ENCODE measurements around the gene TERT. TPM values are rescaled to one million over a fixed set of nuclear protein-coding genes. Genes with fewer than 3 reads are reported as not detected.

Gene TERT
- total and polyA plus RNA-seq, 2 donors (not counting 1 experiment from before 2014, with no cell fraction given): 0.24 to 0.39 TPM

DNA sequence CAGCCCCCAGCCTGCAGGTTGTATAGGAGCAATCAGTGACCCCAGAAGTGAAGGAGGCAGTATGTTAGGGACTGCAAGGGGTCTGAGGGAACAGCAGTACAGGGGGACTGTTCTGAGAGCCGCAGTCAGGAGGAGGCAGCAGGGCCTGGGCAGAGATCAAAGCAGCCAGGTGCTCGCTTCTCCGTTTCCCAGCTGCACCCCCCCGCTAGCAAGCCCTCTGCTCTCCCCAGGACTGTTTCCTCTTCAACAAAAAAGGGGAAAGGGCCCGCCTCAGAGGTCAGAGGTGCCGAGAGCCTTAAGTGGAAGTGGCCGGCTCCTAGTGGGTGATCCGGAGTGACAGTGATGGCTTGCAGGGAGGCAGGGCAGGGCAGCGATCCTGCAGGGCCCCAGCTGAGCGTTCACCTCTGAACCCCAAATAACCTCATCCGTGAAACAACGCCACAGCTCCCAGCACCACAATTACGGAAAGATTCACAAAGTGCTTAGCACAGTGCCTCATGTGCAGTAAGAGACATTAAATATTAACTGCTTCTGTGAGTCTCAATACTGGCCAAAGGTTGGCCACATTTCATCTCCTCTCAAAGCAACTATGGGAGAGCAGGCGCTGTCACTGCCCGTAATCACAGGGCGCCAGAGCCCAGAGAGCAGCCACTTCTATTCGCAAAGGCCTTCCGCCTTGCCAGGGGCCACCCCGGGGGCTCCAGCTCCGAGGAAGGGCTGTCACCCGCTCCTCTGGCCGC, 42.1 kb upstream of the TERT start:
- ATAC-seq (ENCODE audit: low read depth) (no peak), DNase-seq (no peak)
- Histone ChIP-seq H3K4me3 (ENCODE audit: control extremely low read depth in 1 of 5, extremely low read depth in 1 of 5, insufficient read depth in 1 of 5, low read depth in 2 of 5, low read length in 4 of 5) (no peak overlapping the region), H3K4me1 (ENCODE audit: control insufficient read depth in 2 of 2, insufficient read depth in 2 of 2, low read length in 2 of 2) (peaks cover 0 to 18% of the 10 kb centered on the region in 2 donors), H3K4me2 (replicated peaks; ENCODE audit: low read depth, low read length, poor library complexity, severe bottlenecking) (no peak overlapping the region), H3K9me3 (ENCODE audit: control extremely low read depth in 1 of 3, control insufficient read depth in 2 of 3, insufficient read depth in 1 of 3, low read length in 2 of 3) (no peaks in the 10 kb centered on the region), H3K27ac (ENCODE audit: low read length in 2 of 2) (no peak overlapping the region), H3K9ac (ENCODE audit: low read length) (no peak overlapping the region), H4K20me1 (ENCODE audit: control insufficient read depth, insufficient read depth, low read length, poor library complexity, severe bottlenecking) (peaks cover 63% of the 10 kb centered on the region), H3K27me3 (replicated peaks in 1 of 4; ENCODE audit: control extremely low read depth in 1 of 4, control insufficient read depth in 3 of 4, insufficient read depth in 4 of 4, low read length in 3 of 4) (no peaks in the 10 kb centered on the region), H3K79me2 (ENCODE audit: control insufficient read depth, insufficient read depth, low read length) (peaks cover 55% of the 10 kb centered on the region), H2AFZ (ENCODE audit: insufficient read depth, low read depth, low read length, poor library complexity, severe bottlenecking) (no peak overlapping the region), H3K36me3 (replicated peaks in 1 of 2; ENCODE audit: control extremely low read depth in 1 of 2, control insufficient read depth in 1 of 2, extremely low read depth in 1 of 2, insufficient read depth in 2 of 2, low read length in 1 of 2) (peaks cover 0 to 89% of the 10 kb centered on the region in 2 experiments)
- WGBS (ENCODE audit: insufficient coverage): 99% methylated on average over 15 of the region's 22 CpGs
- ChIA-PET CTCF (interaction anchor here (0.6 to 1.7 kb wide), 3 partner anchors 43 to 308 kb away, joined by 3 to 6 read pairs (median 3); no protein-coding TSS in a partner anchor), POLR2A (no interaction called here)
- H3K27me3 Mint-ChIP-seq: no peaks in the 10 kb centered on the region
- H3K27ac Mint-ChIP-seq: no peak overlapping the region
- TF ChIP-seq EZH2 (IDR thresholded peaks at IDR 0.05; ENCODE audit: borderline replicate concordance, insufficient read depth, low read depth, low read length, poor library complexity, severe bottlenecking): no peak
- TF ChIP-seq, protein P1, sequence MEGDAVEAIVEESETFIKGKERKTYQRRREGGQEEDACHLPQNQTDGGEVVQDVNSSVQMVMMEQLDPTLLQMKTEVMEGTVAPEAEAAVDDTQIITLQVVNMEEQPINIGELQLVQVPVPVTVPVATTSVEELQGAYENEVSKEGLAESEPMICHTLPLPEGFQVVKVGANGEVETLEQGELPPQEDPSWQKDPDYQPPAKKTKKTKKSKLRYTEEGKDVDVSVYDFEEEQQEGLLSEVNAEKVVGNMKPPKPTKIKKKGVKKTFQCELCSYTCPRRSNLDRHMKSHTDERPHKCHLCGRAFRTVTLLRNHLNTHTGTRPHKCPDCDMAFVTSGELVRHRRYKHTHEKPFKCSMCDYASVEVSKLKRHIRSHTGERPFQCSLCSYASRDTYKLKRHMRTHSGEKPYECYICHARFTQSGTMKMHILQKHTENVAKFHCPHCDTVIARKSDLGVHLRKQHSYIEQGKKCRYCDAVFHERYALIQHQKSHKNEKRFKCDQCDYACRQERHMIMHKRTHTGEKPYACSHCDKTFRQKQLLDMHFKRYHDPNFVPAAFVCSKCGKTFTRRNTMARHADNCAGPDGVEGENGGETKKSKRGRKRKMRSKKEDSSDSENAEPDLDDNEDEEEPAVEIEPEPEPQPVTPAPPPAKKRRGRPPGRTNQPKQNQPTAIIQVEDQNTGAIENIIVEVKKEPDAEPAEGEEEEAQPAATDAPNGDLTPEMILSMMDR (IDR thresholded peaks at IDR 0.05): no peak
- H3K4me1 Mint-ChIP-seq: peaks cover 14% of the 10 kb centered on the region
- intact Hi-C loops (cut with micrococcal nuclease): no loop called here
- H3K4me3 Mint-ChIP-seq: no peak overlapping the region
- no peaks in the 10 kb centered on the region for H3K9me3 Mint-ChIP-seq (ENCODE audit: insufficient read depth)

DNA sequence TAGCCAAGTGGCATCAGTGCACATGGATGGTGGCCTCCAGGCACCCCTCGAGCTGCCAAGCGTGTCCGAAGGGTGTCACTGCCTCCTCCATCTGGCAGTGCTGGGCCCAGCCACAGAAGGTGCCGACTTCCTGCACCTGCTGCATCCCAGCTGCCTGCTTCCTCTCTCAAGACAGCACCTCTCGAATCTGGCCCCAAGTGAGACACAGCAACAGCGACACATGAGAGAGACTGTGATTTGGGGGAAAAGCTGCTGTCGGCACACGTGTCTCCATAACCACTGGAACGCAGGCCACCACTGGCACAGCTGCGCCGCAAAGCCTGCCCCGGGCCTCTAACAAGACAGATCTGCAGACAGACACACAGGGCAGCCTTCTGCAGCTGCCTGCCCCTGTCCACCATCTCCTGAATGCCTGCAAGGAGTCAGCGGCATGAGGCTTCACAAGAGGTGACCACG, 41.3 kb upstream of the TERT start:
- no peak overlapping the region for H3K27ac ChIP-seq (ENCODE audit: low read length in 2 of 2)
- H3K4me1 ChIP-seq (ENCODE audit: control insufficient read depth in 2 of 2, insufficient read depth in 2 of 2, low read length in 2 of 2): peaks cover 0 to 13% of the 10 kb centered on the region in 2 donors
- H3K27me3 Mint-ChIP-seq: no peaks in the 10 kb centered on the region
- no peak overlapping the region for H3K4me3 Mint-ChIP-seq
- DNase-seq: peak; percentile 44
- ATAC-seq (ENCODE audit: low read depth): no peak
- peaks cover 9% of the 10 kb centered on the region for H3K4me1 Mint-ChIP-seq
- intact Hi-C loops (cut with micrococcal nuclease): no loop called here
- CTCF ChIA-PET: interaction anchor here (1.7 kb wide), 1 partner anchor 43 kb away, joined by 6 read pairs; no protein-coding TSS in a partner anchor
- 62% methylated on average over 14 of the region's 14 CpGs for WGBS (ENCODE audit: insufficient coverage)
- no peak overlapping the region for H2AFZ ChIP-seq (ENCODE audit: insufficient read depth, low read depth, low read length, poor library complexity, severe bottlenecking)
- H3K4me2 ChIP-seq (replicated peaks; ENCODE audit: low read depth, low read length, poor library complexity, severe bottlenecking): no peak overlapping the region
- no peak overlapping the region for H3K4me3 ChIP-seq (ENCODE audit: control extremely low read depth in 1 of 5, extremely low read depth in 1 of 5, insufficient read depth in 1 of 5, low read depth in 2 of 5, low read length in 4 of 5)
- H4K20me1 ChIP-seq (ENCODE audit: control insufficient read depth, insufficient read depth, low read length, poor library complexity, severe bottlenecking): peaks cover 70% of the 10 kb centered on the region
- peaks cover 47% of the 10 kb centered on the region for H3K79me2 ChIP-seq (ENCODE audit: control insufficient read depth, insufficient read depth, low read length)
- H3K9me3 Mint-ChIP-seq (ENCODE audit: insufficient read depth): no peaks in the 10 kb centered on the region
- no peaks in the 10 kb centered on the region for H3K27me3 ChIP-seq (replicated peaks in 1 of 4; ENCODE audit: control extremely low read depth in 1 of 4, control insufficient read depth in 3 of 4, insufficient read depth in 4 of 4, low read length in 3 of 4)
- POLR2A ChIA-PET: no interaction called here
- no peak overlapping the region for H3K9ac ChIP-seq (ENCODE audit: low read length)
- peak overlapping the region; percentile 41 for H3K27ac Mint-ChIP-seq
- TF ChIP-seq EZH2 (IDR thresholded peaks at IDR 0.05; ENCODE audit: borderline replicate concordance, insufficient read depth, low read depth, low read length, poor library complexity, severe bottlenecking): no peak
- TF ChIP-seq, protein P1 (IDR thresholded peaks at IDR 0.05): no peak
- H3K9me3 ChIP-seq (ENCODE audit: control extremely low read depth in 1 of 3, control insufficient read depth in 2 of 3, insufficient read depth in 1 of 3, low read length in 2 of 3): no peaks in the 10 kb centered on the region
- H3K36me3 ChIP-seq (replicated peaks in 1 of 2; ENCODE audit: control extremely low read depth in 1 of 2, control insufficient read depth in 1 of 2, extremely low read depth in 1 of 2, insufficient read depth in 2 of 2, low read length in 1 of 2): peaks cover 0 to 89% of the 10 kb centered on the region in 2 experiments
